NCI-H1105 (cell line): ENCODE results near the gene PPIL4.

ENCODE experiments used
- DNase-seq: peaks from one replicate; lab custom pipeline; 2025; lab: John Stamatoyannopoulos, UW

The PPIL4 gene

DNA sequence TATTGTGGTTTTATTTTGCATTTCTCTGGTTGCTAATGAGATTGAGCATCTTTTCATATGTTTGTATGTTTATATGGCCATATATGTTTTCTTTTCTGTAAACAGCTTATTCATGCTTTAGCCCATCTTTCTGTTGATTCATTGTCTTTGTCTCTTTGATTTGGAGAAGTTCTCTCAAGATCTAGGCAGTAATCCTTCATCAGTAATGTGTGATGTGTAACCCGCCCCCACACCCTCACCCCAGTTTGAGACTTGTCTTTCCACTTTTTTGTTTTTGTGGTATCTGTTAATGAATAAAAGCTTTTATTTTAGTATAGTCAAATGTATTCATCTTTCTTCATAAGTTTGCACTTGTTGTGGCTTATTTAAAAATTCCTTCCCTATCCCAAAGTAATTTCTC, 87.0 kb downstream of the PPIL4 start:
- DNase-seq: no peak

DNA sequence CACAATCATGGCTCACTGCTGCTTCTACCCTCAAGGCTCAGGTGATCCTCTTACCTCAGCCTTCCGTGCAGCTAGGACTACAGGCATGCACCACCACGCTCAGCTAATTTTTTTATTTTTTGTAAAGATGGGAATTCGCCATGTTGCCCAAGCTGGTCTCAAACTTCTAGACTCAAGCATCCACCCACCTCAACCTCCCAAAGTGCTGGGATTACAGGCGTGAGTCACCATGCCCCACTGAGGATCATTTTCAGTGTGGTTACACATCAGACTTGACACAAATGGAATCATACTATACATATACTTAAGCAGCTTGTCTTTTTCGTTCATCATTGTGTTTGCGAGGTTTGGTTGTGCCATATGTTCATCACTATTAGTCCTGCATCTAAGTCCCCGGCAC, 87.6 kb downstream of the PPIL4 start:
- no peak for DNase-seq

DNA sequence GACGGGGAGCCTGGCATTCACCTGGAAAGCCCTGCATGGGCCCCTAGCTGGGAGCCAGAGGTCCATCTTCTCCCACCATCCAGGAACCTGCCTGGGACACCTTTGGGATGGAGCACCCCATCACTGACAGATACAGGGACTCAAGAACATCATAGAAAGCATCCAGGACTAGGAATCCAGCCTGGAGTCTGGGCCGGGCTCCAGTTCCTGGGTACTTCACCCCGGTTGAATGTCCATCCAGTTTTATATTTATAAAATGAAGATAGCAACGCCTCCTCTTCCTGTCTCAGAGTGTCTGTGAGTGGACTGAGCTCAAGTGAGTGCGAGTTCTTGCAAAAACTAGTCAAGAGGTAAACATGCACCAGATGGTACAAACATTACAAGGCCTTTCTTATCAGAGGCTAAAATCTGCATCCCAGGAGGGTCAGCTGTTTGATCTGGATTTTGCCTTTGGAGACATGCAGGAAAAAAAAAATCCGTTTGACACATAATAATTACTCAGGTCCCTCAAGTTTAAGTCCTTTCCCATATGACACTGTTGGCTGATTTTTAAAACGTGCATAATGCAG, 88.4 kb downstream of the PPIL4 start:
- DNase-seq: no peak

GRCh38 chr6:149456311-149457021, 89.4 kb downstream of the PPIL4 start:
- DNase-seq: no peak

- DNase-seq: no peak
These were observed 90.7 kb downstream of the PPIL4 start for GRCh38 chr6:149455031-149455732.
